Measurements from ENCODE around the gene CYP17A1.

Gene CYP17A1

DNA sequence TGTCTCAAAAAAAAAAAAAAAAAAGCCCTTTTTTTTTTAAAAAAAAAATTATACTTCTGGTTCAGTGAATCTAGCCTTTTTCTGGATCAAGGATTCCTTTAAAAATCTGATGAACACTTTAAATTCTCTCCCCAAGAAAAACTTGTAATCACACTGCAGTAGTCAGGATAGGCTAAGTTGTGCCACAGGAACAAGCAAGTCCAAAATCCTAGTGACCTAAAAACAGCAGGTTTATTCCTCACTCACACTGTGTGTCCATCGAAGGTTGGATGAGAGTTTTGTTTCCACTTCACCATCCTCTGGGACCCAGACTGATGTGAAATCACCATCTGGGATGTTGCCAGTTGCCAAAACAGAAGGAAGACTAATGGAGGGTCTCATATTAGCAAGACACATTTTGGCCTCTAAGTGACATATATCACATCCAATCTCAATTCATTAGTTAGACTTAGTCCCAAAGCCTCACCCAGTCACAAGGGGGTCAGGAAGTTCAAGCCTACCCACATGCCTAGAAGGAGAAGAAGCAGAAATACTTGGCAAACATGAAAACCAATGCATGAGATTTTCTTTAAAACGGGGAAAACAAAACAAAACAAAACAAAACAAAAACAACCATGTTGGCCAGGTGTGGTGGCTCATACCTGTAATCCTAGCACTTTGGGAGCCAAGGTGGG, 32.7 kb downstream of the CYP17A1 start:
- no peak for DNase-seq (ENCODE audit: low read depth)

DNA sequence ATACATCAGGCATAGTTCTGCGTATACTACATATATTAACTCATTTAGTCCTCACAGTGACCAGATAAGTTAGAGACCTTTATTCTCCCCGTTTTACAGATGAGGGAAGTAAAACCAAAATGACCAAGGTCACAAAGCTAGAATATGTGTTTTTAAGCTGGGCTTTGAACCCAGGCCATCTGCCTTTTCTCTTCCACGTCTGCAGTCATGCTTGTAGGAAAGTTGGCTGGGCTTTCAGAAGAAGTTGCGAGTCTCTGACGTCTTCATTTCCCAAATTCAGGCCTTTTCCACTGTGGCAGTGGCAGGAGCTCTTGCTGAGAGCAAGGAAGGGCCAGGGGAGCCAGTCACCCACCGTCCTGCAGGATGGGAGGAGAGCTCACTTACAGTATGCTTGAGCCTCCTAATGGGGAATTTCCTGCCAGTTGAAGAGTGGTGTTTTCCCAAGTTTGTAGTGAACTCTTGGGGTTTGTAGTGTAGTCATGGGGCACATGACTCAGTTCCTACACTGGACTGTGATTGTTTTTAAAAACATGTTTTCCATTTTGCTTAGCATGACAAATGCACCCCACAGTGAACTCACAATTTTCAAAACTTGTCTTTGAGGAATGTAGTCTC, 34.2 kb downstream of the CYP17A1 start:
- no peak for DNase-seq (ENCODE audit: low read depth)

DNA sequence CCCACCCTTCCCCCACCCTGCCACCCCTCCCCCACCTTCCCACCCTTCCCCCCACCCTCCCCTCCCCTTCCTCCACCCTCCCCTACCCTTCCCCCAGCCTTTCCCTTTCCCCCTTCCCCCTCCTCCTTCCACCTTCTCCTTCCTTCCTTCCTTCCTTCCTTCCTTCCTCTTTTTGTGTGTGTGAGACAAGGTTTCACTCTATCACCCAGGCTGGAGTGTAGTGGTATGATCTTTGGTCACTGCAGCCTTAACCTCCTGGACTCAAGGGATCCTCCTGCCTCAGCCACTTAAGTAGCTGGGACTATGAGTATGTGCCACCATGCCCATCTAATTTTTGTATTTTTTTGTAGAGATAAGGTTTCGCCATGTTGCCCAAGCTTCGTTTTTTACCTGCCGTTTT, 35.2 kb downstream of the CYP17A1 start:
- DNase-seq (ENCODE audit: low read depth), result no peak

DNA sequence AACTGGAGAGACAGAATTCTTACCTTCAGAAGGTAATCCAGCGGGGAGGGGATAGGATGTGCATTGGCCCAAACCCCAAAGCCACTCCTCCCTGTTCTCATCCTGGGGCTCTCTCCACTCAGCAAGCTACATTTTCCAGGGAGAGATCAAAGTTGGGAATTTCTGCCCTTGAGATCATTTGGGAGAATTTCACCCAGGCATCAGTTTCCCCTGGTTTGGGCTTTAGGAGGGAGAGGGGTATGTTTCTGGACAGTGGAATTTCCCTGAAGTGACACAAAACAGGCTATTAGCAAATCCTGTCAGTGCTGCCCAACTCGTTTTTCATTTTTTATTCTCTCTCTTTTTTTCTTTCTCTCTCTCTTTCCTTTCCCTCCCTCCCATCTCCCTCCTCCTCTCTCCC, 35.7 kb downstream of the CYP17A1 start:
- no peak for DNase-seq (ENCODE audit: low read depth)

DNA sequence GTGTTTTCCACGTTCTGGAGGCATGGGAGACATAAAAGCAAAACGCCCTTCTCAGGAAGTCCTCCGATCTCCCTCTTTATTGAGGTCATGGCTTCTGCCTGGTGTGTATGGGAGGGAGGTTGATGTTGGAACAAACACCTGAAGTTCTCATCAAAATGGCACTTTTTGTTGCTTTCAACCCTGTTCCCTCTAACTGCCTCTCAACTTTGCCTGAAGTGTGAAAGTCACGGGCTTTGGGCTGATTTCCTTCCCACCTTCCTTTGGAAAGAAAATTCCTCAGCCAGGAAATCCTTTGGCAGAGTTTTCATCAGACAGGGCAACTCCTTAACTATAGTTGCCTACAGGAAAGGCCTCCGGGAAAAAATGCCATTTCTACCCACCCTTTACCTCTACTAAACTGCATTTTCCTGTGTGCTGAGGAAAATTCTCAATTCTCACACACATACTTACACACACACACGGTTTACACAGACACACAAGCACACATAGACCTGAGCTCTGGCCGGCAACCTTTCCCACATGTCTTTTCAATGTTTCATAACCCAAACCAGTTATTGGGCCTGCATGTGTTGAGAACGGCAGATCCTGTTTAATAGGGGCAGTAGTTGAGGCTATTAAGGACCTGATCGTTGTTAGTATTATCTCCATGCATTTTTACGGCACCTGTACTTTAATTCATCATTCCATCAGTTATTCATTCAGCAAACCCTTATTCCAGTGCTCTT, 36.4 kb downstream of the CYP17A1 start:
- no peak for DNase-seq (ENCODE audit: low read depth)

DNA sequence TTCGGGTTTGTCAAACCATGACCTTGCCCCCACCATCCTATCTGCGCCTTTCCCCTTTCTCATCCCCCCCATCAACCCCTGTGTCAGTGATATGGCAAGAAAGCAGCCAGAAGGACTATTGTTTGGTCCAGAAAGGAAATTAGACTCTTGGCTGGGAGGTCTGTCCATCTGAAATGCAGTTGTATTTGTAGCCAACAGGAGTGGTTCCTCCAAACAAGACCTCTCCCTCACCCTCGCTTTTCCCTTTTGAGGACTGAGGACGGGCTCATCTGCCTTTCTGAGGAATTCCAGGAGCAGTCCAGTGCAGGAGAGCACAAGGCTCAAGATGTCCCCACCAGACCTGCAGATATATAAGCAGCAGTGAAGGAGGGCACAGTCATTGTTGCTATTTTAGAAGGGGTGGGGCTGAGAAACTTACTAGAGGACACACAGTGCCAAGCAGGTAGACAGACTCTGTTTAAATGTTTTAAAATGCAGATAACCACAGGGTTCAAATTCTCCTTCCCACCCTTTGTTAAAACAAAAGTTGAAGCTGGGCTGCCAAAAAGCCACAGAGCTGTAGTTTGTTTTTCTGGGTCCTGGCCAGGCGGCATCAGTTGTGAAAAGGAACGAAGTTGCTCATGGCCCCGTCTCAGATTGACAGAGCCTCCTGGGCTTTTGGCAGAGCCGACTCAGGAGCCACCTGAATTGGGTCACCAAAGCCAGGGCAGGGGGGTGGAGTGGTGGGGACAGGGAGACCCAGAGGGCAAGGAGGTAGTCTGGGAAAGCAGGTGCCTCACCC, 37.3 kb downstream of the CYP17A1 start:
- DNase-seq (ENCODE audit: low read depth), result no peak

DNA sequence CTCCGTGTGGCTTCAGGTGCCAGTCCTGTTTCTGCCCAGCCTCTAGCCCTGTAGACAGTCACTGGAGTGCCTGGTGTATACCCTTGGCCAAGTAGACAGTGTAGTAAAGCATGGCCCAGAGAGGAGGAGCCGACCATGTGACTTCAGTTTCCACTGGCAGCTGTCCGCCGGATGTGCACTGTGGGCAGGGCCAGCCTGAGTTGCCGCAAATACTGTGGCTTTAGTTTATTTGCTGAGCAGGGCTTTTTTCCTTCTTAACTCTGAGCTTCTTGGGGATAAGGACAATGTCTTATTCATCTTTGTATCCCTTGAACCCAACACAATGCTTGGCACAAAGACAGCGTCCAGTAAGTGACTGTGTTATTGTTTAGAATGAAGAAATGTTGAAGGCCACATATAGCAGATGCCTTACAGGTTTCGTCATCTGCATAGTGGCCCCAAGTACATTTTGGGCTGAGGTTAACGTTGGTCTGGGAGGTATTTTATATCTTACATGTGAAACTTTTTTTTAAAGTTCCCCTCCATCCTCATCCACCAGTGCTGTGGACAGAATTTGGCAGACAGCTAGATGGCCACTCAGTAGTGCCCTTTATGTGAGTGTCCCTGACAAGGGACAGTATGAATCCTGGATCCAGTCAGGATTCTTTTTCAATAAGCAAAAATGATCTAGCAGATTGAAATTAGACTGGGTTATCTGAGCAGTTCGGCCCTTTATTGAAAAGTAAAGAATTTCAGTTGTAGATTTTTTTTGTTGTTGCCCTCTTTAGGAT, 40.6 kb downstream of the CYP17A1 start:
- DNase-seq (ENCODE audit: low read depth), result peak; percentile 31

DNA sequence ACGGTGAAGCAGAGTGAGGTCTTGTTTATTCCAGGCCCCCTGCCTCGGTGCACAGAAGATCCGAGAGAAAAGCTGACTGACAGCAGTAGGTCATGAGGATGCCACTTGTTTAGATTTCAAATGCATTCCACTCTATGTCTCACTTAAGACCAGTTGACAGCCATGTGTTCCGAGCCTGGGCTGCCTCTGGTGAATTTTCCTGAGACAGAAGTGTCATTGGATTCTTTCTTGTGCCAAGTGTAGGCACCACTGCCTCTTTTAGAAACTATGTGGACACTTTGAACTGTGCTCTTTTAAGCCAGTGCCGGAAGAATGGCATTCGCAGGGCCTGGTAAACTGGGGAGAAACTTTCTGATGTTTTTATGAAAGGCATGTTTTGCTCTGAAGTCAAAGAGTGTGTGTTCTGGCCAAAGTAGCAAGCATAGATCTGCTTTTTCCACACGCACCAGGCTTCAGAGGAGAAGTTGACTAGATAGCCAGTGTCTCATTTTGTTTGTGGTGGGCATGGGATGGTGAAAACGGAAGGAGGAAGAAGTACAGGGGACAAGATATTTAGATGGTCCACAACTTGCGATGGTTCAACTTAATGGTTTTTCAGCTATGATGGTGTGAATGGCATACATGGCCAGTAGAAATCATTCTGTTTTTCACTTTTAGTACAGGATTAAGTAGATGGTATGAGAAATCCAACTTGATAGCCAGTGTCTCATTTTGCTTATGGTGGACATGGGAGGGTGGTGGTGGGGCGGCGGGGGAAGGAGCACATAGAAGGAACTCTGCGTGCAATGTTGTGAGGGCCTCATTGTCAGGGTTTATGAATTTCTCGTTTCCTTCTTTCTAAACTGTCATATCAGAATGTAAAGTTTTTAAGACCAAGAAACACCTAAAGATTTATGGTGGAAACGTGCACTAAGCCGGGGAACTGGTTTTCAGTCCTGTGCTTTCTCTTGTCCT, 41.5 kb downstream of the CYP17A1 start:
- no peak for DNase-seq (ENCODE audit: low read depth)

DNA sequence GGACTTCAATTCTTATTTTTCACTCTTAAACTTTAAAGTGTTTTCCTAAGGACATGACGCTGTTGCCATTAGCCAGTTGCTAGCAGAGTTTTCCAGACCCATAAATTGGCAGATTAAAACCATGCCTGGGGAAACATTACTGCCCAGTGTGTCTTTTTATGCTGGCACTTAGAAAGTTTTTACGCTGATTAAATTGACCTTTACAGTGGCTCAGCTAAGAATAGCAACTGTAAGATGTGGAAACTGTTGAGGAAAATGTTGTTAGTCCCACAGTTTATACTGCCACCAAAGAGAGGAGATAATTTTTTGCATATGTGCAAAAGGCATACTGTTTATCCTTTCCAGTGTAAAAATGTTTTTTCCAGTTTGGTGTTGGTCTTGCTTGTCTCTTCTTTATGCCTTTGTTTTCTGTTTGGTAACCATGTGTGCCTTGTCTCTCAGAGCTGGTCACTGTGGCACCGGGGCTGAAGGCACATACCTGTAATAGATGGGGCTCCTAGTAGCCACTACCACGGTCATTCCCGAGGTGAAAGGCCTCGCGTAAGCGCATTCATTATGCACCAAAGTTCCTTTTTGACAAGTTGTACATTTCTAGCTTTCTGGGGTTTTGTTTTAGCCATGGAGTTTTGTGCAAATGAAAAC, 45.3 kb downstream of the CYP17A1 start:
- DNase-seq (ENCODE audit: low read depth), result no peak

DNA sequence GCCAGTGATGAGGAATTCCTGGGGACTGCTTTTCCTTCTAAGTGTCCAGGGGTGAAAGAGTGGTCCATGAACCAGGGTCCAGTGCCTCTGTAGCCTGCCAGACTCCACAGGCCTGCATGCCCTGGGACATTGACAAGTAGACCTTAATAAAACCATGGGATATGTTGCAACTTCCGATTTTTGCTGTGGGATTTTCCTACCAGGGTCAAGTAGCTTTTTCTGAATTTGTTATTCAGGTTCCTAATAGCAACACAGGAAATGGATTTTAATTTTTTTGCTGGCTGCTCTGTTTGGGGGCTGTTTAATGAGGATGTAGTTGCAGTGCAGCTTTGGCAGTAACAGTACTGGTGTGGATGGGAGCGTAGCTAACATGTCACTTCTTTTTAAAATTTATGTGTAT, 51.4 kb downstream of the CYP17A1 start:
- DNase-seq (ENCODE audit: low read depth), result no peak

DNA sequence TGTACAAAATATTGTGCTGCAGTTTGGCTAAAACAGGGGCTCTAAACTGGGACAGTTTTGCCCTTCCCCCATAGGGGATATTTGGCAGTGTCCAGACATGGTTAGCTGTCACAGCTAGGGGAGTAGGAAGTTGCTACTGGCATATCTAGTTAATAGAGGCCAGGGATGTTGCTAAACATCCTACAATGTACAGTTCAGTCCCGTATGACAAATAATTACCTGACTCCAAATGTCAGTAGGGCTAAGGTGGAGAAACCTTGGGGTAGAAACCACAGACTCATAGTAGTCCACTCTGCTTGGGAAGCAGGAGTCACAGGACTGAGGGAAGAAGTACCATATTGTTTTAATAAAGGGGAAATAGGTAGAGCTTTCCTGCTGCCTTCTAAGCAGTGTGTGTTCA, 53.6 kb downstream of the CYP17A1 start:
- no peak for DNase-seq (ENCODE audit: low read depth)

DNA sequence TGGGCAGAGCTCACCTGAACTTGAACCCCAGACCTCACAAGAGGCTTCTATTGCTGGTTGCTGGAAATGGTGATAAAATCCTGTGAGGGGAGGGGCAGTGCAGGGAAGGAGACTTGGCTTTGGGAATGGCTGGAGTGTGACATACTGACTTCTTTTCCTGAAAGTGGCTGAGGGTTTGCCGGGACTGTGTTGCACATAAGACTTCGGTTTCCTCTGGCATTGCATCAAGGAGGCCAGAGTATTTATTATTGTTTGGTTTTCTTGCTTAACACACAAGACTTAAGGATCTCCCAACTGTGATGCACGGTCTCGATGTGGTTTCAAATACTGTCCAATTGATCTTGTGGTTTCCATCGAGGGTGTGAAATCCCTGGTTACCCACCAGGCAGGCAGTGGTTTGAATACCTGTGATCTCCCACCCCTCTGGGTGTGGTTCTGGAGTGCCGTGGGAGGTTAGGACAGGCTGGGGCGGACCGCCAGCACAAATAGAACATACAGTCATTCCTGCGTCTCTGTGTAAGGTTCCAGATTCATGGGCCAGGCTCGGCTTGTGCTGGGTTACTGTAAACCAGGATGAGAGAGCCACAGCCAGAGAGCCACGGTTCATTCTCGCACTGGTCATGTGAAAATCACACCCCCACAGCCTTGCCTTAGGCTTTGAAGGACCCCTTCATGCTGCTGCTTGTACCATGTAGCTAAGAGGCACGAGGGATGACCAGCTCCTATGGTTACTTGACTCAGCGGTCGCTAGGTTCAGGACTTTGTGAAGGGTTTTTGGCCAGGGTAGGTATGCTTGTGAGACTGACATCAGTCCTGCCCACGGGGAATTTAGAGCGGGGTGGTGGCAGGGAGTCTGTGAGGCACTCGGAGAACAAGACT, 54.3 kb downstream of the CYP17A1 start:
- DNase-seq (ENCODE audit: low read depth), result no peak

DNA sequence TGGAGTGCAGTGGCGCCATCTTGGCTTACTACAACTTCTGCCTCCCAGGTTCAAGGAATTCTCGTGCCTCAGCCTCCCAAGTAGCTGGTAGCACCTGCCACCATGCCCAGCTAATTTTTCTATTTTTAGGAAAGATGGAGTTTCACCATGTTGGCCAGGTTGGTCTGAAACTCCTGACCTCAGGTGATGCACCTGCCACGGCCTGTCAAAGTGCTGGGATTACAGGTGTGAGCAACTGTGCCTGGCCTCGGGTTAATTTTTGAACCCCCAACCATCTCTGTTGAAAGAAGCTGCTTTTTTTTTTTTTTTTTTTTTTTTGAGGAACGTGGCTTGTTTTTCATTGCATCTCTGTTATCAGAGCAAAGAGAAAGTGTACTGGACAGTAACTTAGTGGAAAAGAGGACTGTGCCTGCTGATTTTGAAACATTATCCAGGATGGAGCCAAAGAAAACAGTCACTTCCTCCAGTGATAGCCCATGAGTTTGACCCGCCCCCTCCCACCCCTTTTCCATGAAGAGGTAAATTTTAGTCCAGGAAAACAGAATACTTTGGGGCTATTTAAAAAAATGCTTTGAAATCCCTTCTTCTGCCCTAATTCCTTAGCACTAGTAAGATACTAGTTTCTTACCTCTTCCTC, 55.2 kb downstream of the CYP17A1 start:
- DNase-seq (ENCODE audit: low read depth), result no peak

DNA sequence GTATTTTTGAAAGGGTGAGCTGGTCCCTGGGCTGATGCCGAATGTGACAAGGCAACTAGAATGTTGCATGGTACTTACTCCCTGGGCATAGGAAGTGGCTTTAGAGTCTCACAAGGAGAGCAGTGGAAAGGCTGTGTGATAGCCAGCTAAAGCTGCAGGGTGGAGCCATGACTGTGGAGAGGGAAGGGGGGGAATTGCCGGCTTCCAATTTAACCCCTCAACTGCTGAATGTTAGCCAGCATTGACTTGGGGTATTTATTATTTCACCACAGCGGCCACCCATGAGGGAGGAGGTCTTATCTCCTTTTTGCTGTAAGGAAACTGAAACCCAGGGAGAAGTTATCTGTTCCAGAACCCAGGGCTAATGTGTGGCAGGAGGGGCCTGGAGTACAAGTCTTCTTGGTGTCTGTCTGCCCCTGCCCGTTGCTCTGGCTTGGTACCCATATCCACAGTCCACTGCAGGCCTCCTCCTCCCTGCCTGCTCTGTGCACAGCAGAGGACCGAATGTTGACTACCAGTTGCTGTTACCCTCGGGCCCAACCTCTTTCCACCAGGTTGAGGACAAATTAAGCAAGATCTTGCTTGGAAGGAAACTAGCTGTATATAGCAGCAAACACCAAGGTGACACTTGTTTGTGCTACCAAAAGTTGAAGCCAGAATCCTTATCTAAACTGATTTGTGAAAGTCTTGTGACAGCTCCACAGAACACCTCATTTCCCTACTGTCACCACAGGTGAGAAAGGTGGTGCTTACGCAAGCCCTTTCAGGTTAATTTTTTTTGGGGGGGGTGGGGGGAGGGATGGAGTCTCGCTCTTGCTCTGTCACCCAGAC, 55.9 kb downstream of the CYP17A1 start:
- no peak for DNase-seq (ENCODE audit: low read depth)

Measured in stimulated activated CD8-positive, alpha-beta memory T cell treated with anti-CD3 and anti-CD28 coated beads, Interleukin-15, amount 100 ng/mL, for 1 hour (primary cell).